ENCODE measurements around the gene SLC30A2. TPM values are rescaled to one million over a fixed set of nuclear protein-coding genes. Genes with fewer than 3 reads are reported as not detected.

Gene SLC30A2
- total RNA-seq, 1 experiment from 2014 or later: 3.0 TPM

DNA sequence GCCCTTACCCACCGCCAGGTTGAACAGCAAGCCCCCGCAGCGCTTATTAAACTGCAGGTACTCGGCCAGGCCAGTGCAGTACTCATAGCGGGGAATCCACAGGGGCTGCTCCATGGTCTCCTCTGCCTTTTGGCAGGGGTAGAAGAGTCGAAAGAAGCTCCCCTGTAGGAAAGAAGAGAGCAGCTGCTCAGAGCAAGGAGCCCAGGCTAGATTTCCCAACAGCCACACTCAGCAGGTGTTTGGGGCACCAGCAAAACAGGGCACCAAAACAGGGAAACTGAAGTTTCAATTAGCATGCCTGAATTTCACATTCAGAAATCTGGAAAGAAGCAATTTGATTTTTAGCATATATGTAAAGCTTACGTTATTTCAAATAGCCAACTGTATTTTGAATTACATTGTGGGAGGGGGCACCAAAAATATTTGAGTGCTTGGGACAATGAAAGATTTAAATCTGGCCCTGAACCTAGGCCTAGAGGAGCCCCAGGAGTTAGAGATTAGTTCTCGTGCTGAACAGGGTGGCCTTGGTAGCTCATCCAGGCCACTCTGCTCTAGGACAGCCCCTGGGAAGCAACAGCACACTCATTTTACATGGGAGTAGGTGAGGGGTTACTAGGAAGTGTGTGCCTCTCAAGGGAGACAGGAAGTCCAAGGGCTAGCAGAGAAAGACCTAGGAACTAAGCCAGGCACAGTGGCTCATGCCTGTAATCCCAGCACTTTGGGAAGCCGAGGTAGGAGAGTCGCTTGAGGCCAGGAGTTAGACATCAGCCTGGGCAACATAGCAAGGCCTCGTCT is 56.3 kb downstream of the SLC30A2 start:
- Histone ChIP-seq H3K4me3 (ENCODE audit: low read depth, low read length) (no peak overlapping the region), H3K9me3 (no peaks in the 10 kb centered on the region), H3K4me1 (peaks cover 9% of the 10 kb centered on the region; the same call in 1 of the 2 replicates), H3K36me3 (ENCODE audit: control insufficient read depth, insufficient read depth, low read length) (no peaks in the 10 kb centered on the region), H3K27me3 (replicated peaks; ENCODE audit: control insufficient read depth, insufficient read depth, low read length) (no peaks in the 10 kb centered on the region)
- ChIA-PET POLR2A (no interaction called here), CTCF (no interaction called here)
- BruUV-seq (replicated peaks): no TSS peak
- Mint-ChIP-seq H3K27ac (ENCODE audit: unreplicated experiment) (no peak overlapping the region), H3K27me3 (ENCODE audit: insufficient read depth, unreplicated experiment) (no peaks in the 10 kb centered on the region), H3K36me3 (ENCODE audit: insufficient read depth, unreplicated experiment) (peaks cover 9% of the 10 kb centered on the region), H3K4me1 (ENCODE audit: low read depth, unreplicated experiment) (peaks cover 6% of the 10 kb centered on the region), H3K4me3 (ENCODE audit: unreplicated experiment) (no peak overlapping the region), H3K9me3 (ENCODE audit: unreplicated experiment) (no peaks in the 10 kb centered on the region)
- intact Hi-C loops (cut with micrococcal nuclease; ENCODE audit: unreplicated experiment): loop anchor here (10.0 kb wide), 1 partner anchor 45 kb away; no protein-coding TSS in a partner anchor
- no peak for DNase-seq
- TF ChIP-seq, protein P1, sequence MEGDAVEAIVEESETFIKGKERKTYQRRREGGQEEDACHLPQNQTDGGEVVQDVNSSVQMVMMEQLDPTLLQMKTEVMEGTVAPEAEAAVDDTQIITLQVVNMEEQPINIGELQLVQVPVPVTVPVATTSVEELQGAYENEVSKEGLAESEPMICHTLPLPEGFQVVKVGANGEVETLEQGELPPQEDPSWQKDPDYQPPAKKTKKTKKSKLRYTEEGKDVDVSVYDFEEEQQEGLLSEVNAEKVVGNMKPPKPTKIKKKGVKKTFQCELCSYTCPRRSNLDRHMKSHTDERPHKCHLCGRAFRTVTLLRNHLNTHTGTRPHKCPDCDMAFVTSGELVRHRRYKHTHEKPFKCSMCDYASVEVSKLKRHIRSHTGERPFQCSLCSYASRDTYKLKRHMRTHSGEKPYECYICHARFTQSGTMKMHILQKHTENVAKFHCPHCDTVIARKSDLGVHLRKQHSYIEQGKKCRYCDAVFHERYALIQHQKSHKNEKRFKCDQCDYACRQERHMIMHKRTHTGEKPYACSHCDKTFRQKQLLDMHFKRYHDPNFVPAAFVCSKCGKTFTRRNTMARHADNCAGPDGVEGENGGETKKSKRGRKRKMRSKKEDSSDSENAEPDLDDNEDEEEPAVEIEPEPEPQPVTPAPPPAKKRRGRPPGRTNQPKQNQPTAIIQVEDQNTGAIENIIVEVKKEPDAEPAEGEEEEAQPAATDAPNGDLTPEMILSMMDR (IDR thresholded peaks at IDR 0.05; ENCODE audit: insufficient read depth in 1 of 2, low read depth in 1 of 2, low read length in 1 of 2, severe bottlenecking in 1 of 2, unreplicated experiment in 1 of 2): no peak

DNA sequence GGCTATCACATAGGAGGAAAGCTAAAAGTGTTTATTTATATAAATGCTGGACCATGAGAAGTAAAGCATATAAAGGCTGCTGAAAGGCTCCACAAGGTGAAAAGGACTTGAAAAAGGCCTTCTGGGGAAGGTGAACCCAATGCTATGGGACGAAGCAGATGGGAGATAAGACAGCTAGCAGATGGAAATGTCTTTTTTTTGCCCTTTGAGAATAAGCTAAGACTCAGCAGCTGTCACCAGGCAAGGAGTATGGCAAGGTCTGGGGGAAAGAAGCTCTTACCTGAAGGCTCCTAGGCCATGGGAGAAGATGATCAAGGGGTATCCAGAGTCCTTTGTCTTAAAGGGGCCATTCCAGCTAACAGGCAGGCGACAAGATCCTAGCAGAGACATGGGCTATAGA is 58.0 kb downstream of the SLC30A2 start:
- TF ChIP-seq, protein P1 (IDR thresholded peaks at IDR 0.05; ENCODE audit: insufficient read depth in 1 of 2, low read depth in 1 of 2, low read length in 1 of 2, severe bottlenecking in 1 of 2, unreplicated experiment in 1 of 2): no peak
- H3K27ac Mint-ChIP-seq (ENCODE audit: unreplicated experiment): no peak overlapping the region
- H3K4me1 Mint-ChIP-seq (ENCODE audit: low read depth, unreplicated experiment): no peaks in the 10 kb centered on the region
- Histone ChIP-seq H3K27me3 (replicated peaks; ENCODE audit: control insufficient read depth, insufficient read depth, low read length) (no peaks in the 10 kb centered on the region), H3K36me3 (ENCODE audit: control insufficient read depth, insufficient read depth, low read length) (no peaks in the 10 kb centered on the region), H3K4me3 (ENCODE audit: low read depth, low read length) (no peak overlapping the region), H3K9me3 (no peaks in the 10 kb centered on the region), H3K4me1 (peaks cover 9% of the 10 kb centered on the region; the same call in 1 of the 2 replicates)
- POLR2A ChIA-PET: interaction anchor here (0.9 kb wide), 1 partner anchor 15 kb away, joined by 4 read pairs; no protein-coding TSS in a partner anchor
- intact Hi-C loops (cut with micrococcal nuclease; ENCODE audit: unreplicated experiment): no loop called here
- no peaks in the 10 kb centered on the region for H3K9me3 Mint-ChIP-seq (ENCODE audit: unreplicated experiment)
- no TSS peak for BruUV-seq (replicated peaks)
- DNase-seq: no peak
- no peaks in the 10 kb centered on the region for H3K27me3 Mint-ChIP-seq (ENCODE audit: insufficient read depth, unreplicated experiment)
- CTCF ChIA-PET: interaction anchor here (0.5 to 0.9 kb wide), 2 partner anchors 10 to 423 kb away, joined by 3 read pairs; partner anchors contain the start of gene PAFAH2
- H3K36me3 Mint-ChIP-seq (ENCODE audit: insufficient read depth, unreplicated experiment): peaks cover 11% of the 10 kb centered on the region
- H3K4me3 Mint-ChIP-seq (ENCODE audit: unreplicated experiment): no peak overlapping the region

Other genes starting within 250 kb of the SLC30A2 start
- 58.3 and 60.6 TPM in 2 replicates for gene SELENON, start 245.9 kb downstream of the SLC30A2 start, total RNA-seq (2022)
- gene MTFR1L, start 226.2 kb downstream of the SLC30A2 start, total RNA-seq (2022): 23.5 and 26.2 TPM in 2 replicates
- 12.3 and 16.8 TPM in 2 replicates for gene AUNIP, start 186.7 kb downstream of the SLC30A2 start, total RNA-seq (2022)
- 22.3 and 26.0 TPM in 2 replicates for gene PAQR7, start 170.4 kb downstream of the SLC30A2 start, total RNA-seq (2022)
- 188 and 207 TPM in 2 replicates for gene STMN1, start 139.7 kb downstream of the SLC30A2 start, total RNA-seq (2022)
- 8.0 and 11.1 TPM in 2 replicates for gene PAFAH2, start 48.1 kb downstream of the SLC30A2 start, total RNA-seq (2022)
- 0.09 and 0.34 TPM in 2 replicates for gene EXTL1, start 24.3 kb downstream of the SLC30A2 start, total RNA-seq (2022)
- not detected in 2 replicates for gene TRIM63, start 21.5 kb upstream of the SLC30A2 start, total RNA-seq (2022)
- 5.5 and 6.0 TPM in 2 replicates for gene PDIK1L, start 65.7 kb upstream of the SLC30A2 start, total RNA-seq (2022)
- gene FAM110D, start 113.0 kb upstream of the SLC30A2 start, total RNA-seq (2022): 0.12 and 0.16 TPM in 2 replicates
- not detected in 2 replicates for gene C1orf232, start 122.8 kb upstream of the SLC30A2 start, total RNA-seq (2022)
- 50.0 and 50.8 TPM in 2 replicates for gene ZNF593, start 123.8 kb upstream of the SLC30A2 start, total RNA-seq (2022)
- 0.45 TPM in 1 of 2 replicates, not detected in the other for gene ZNF593OS, start 125.7 kb upstream of the SLC30A2 start, total RNA-seq (2022)
- gene CNKSR1, start 131.4 kb upstream of the SLC30A2 start, total RNA-seq (2022): 15.6 and 16.1 TPM in 2 replicates
- 0.20 TPM in 1 of 2 replicates, not detected in the other for gene CATSPER4, start 144.5 kb upstream of the SLC30A2 start, total RNA-seq (2022)
- gene CEP85, start 188.1 kb upstream of the SLC30A2 start, total RNA-seq (2022): 19.7 and 22.4 TPM in 2 replicates
- 73.4 and 74.3 TPM in 2 replicates for gene SH3BGRL3, start 234.0 kb upstream of the SLC30A2 start, total RNA-seq (2022)

All from Caco-2 (cell line).